NB4 (cell line): ENCODE data around the gene BTBD8.

Experiments
- DNase-seq: peaks from one replicate; pipeline ENCODE4 v3.0.0; 2010; ENCODE audit warnings: low read depth
- H3K4me3 ChIP-seq: one replicate; pipeline ENCODE4 v1.5.1; 2011; ENCODE audit warnings: mild to moderate bottlenecking, low read depth, low read length, moderate library complexity
- MAX ChIP-seq: IDR thresholded peaks from 2 replicates; pipeline ENCODE4 v1.6.1; 2011; ENCODE audit warnings: low read depth, low read length
- MYC ChIP-seq: IDR thresholded peaks from 2 replicates; pipeline ENCODE4 v1.6.1; 2011; ENCODE audit warnings: low read depth, low read length
- POLR2A ChIP-seq: IDR thresholded peaks from 2 replicates; pipeline ENCODE4 v1.6.1; 2011; ENCODE audit warnings: mild to moderate bottlenecking; ENCODE audit not compliant: insufficient read length; ENCODE audit errors: extremely low read depth
- TF ChIP-seq, protein P1 (sequence below): IDR thresholded peaks from one replicate; pipeline ENCODE4 v1.5.1; 2012; ENCODE audit warnings: low read depth, low read length

BTBD8 gene

GRCh38 chr1:92165389-92165788 is 85.2 kb downstream of the BTBD8 start:
- no peak for DNase-seq
- no peak overlapping the region for H3K4me3 ChIP-seq
- TF ChIP-seq POLR2A (no peak), MYC (no peak), MAX (no peak)
- TF ChIP-seq, protein P1, sequence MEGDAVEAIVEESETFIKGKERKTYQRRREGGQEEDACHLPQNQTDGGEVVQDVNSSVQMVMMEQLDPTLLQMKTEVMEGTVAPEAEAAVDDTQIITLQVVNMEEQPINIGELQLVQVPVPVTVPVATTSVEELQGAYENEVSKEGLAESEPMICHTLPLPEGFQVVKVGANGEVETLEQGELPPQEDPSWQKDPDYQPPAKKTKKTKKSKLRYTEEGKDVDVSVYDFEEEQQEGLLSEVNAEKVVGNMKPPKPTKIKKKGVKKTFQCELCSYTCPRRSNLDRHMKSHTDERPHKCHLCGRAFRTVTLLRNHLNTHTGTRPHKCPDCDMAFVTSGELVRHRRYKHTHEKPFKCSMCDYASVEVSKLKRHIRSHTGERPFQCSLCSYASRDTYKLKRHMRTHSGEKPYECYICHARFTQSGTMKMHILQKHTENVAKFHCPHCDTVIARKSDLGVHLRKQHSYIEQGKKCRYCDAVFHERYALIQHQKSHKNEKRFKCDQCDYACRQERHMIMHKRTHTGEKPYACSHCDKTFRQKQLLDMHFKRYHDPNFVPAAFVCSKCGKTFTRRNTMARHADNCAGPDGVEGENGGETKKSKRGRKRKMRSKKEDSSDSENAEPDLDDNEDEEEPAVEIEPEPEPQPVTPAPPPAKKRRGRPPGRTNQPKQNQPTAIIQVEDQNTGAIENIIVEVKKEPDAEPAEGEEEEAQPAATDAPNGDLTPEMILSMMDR = no peak

GRCh38 chr1:92167151-92167550 is 87.0 kb downstream of the BTBD8 start:
- no peak overlapping the region for H3K4me3 ChIP-seq
- no peak for TF ChIP-seq MYC
- no peak for TF ChIP-seq POLR2A
- TF ChIP-seq, protein P1 = no peak
- TF ChIP-seq MAX = no peak
- no peak for DNase-seq

GRCh38 chr1:92168657-92169056 is 88.5 kb downstream of the BTBD8 start:
- TF ChIP-seq MAX = no peak
- no peak for TF ChIP-seq POLR2A
- no peak for TF ChIP-seq MYC
- TF ChIP-seq, protein P1 = no peak
- no peak overlapping the region for H3K4me3 ChIP-seq
- DNase-seq = no peak

DNA sequence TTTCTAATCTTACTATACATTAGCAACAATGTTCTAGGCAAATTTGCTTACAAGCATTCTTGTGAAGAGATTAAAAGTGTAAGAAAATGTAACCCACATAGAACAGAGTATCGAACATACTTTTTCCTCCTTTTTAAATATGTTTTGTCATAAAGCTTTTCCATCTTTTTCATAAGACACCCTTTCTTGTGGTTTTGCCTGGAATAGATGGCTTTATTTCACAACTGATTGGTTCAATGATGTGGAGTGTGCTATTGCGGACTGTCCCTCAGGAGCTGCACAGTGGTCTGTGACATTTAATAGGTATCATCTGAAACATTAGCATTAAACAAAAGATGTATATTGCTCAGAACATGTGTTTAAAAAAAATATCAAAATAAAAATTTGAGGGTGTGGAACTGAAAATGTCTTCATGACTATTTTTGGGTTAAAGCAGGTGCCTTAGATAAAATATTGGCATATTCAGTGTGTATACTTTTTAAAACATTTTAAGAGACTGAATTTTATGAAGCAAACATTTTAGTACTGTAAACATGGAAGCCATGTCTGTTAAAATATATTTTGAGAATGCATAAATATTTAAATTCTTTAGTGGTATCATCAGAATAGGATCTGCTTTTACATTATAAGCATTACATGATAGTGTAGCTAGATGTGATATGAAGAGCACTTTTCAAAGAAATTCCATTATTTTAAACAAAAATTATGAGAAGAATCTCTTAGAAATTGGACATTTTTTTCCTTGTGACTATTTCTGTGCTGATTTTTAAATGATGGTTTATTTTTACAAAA is 89.3 kb downstream of the BTBD8 start:
- no peak overlapping the region for H3K4me3 ChIP-seq
- DNase-seq = no peak
- TF ChIP-seq, protein P1 = no peak
- TF ChIP-seq MAX (no peak), POLR2A (no peak), MYC (no peak)

DNA sequence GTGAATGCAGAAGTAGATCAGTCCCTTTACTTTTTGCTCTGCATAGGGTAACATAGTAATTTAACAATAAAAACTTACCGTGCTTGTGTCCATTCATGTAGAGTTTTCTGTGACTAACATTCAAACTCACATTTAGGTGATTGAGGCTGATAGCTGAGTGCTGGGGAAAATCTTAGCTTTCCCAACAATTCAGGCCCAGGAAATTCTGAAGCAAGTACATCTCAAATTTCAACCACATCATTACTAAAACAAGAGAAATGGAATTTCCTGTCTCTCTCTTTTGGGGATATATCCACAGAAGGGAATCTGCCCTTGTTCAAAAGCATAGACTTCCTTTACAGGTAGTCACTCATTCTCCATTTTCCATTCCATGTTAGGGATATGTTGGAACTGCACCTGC is 104.5 kb downstream of the BTBD8 start:
- DNase-seq = no peak
- TF ChIP-seq POLR2A (no peak), MYC (no peak), MAX (no peak)
- TF ChIP-seq, protein P1 = no peak
- H3K4me3 ChIP-seq = no peak overlapping the region
